ENCODE measurements around the gene TYMP. TPM values are rescaled to one million over a fixed set of nuclear protein-coding genes. Genes with fewer than 3 reads are reported as not detected.

The TYMP gene
- total and polyA plus RNA-seq, 2 of the 8 experiments (the other 6 are each of a cell fraction or from before 2014, with no cell fraction given) = 0.43 to 0.48 TPM

DNA sequence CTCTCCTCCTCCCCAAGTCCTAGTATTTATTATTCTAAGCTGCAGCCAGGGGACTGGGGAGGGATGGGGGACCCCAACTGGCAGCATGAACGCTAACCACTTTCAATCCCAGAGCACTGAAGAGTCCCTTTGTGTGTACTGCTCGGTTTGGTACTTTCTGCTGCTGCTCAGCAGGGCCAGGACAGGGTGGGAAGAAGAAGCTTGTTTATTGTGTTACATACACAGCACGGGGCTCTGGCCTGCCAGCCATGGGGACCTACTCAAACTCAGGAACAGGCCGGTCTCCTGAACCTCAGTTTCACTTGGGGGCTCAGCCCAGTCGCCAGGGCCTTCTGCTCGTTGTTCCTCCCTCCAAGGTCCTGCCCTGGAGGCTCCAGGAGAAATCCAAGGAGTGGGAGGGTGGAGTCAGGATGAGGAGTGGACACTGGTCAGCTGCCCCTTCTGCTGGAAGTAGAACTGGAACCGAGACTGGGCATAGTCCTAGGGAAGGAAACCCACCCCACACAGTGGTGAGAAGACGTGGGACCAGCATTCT is 49.0 kb upstream of the TYMP start (continued):
- TF ChIP-seq SP2 (IDR thresholded peaks at IDR 0.05; ENCODE audit: low read length) (no peak), POU5F1 (IDR thresholded peaks at IDR 0.05; ENCODE audit: low read depth, low read length) (no peak), SUZ12 (IDR thresholded peaks at IDR 0.05; ENCODE audit: low read length) (no peak), HDAC6 (IDR thresholded peaks at IDR 0.05; ENCODE audit: low read depth, low read length) (no peak), EZH2 (IDR thresholded peaks at IDR 0.05; ENCODE audit: low read depth, low read length, severe bottlenecking) (no peak), SP1 (IDR thresholded peaks at IDR 0.05; ENCODE audit: low read depth, low read length) (no peak), USF2 (IDR thresholded peaks at IDR 0.05; ENCODE audit: low read length) (no peak), CBX5 (IDR thresholded peaks at IDR 0.05; ENCODE audit: low read depth, low read length) (no peak), JUND (IDR thresholded peaks at IDR 0.05; ENCODE audit: low read length) (no peak), ATF3 (IDR thresholded peaks at IDR 0.05; ENCODE audit: insufficient read depth, low read depth, low read length) (no peak)
